ENCODE data around the gene RAB11FIP3.
"Not testable (repeated sequence)": the region's sequence is repeated elsewhere in the genome, so short reads cannot be mapped to it uniquely, and the experiment has no call there.

RAB11FIP3 gene

DNA sequence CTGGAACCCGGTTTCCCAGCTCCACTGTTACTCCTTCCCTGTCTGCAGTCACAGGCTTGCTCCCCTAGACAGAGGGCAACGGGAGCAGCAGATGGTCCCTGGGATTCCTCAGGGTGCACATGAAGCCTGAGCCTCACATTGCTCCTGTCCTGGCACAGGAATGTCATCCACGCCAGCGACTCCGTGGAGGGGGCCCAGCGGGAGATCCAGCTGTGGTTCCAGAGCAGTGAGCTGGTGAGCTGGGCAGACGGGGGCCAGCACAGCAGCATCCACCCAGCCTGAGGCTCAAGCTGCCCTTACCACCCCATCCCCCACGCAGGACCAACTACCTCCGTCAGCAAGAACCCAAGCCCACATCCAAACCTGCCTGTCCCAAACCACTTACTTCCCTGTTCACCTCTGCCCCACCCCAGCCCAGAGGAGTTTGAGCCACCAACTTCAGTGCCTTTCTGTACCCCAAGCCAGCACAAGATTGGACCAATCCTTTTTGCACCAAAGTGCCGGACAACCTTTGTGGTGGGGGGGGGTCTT, 25.3 kb upstream of the RAB11FIP3 start:
- Mint-ChIP-seq H3K4me3 (peak overlapping the region; percentile 83), H3K36me3 (ENCODE audit: low read depth) (peaks cover 3% of the 10 kb centered on the region), H3K27ac (peak overlapping the region; percentile 79), H3K9me3 (no peaks in the 10 kb centered on the region), H3K4me1 (ENCODE audit: low read depth) (peaks cover 17% of the 10 kb centered on the region), H3K27me3 (ENCODE audit: low read depth) (peaks cover 11% of the 10 kb centered on the region)

DNA sequence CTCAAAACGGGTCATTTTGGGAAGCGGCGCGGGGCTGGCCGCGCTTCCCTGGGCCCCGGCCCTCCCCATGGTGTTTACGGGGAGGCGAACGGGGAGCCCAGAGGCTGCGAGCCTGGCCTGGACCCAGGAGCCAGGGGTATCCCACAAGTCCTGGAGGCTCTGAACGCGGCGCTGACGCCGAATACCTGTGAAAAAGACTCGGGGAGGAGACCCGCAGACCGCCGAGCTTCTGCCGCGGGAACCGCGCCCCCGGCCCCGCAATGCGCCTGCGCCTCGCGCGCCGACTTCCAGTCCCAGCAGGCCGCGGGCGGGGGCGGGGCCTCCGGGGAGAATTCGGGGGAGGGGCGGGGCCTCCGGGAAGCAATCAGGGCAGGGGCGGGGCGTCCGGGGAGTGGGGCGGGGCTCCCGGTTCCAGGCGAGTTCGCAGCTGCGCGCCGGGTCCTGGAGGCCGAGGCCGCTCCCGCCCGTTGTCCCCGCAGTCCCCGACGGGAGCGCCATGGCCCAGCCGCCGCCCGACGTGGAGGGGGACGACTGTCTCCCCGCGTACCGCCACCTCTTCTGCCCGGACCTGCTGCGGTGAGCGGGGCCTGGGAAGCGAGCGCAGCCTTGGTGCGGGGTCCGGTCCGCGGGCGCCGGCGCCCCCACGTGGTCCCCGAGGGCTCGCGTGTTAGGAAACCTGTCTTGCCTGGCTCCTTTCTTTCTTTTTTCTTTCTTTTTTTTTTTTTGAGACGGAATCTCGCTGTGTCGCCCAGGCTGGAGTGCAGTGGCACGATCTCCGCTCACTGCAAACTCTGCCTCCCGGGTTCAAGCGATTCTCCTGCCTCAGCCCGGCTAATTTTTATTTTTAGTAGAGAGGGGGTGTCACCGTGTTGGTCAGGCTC, 23.7 kb upstream of the RAB11FIP3 start, which contains the start of gene DECR2:
TSS of gene DECR2 (plus strand) at position 418 of the 881 bp plus-strand sequence. CDS start at position 497, 79 bp downstream.
- Mint-ChIP-seq H3K9me3 (no peaks in the 10 kb centered on the region), H3K36me3 (ENCODE audit: low read depth) (peaks cover 2% of the 10 kb centered on the region), H3K4me1 (ENCODE audit: low read depth) (peaks cover 13% of the 10 kb centered on the region), H3K27me3 (ENCODE audit: low read depth) (peaks cover 1% of the 10 kb centered on the region), H3K27ac (peak within 1 kb of the TSS; percentile 79), H3K4me3 (peak within 1 kb of the TSS; percentile 85)

DNA sequence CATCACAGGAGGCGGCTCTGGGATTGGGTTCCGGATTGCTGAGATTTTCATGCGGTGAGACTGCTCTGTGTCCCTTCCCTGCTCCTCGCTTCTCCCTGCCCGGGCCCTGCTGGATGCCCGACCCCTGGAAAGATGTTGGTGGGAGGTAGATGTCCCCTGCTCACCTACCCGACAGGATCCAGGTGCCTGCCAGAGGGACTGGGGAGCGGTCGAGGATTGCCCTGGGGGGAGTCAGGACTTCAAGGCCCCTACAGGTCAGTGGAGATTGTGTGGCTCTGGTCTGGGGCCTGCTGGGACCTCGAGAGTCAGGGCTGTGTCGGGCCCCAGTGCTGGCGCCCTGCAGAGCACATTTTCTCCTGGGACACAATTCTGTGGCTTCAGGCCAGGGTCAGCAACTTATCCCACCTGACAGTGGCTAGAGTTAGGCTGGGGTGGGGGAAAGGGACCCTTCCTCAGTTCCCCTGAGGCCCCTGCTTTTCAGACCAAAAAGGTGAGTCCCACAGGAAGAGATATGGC, 20.4 kb upstream of the RAB11FIP3 start:
- Mint-ChIP-seq H3K4me3 (no peak overlapping the region), H3K36me3 (ENCODE audit: low read depth) (peaks cover 2% of the 10 kb centered on the region), H3K9me3 (no peaks in the 10 kb centered on the region), H3K4me1 (ENCODE audit: low read depth) (peaks cover 7% of the 10 kb centered on the region), H3K27ac (no peak overlapping the region), H3K27me3 (ENCODE audit: low read depth) (no peaks in the 10 kb centered on the region)

DNA sequence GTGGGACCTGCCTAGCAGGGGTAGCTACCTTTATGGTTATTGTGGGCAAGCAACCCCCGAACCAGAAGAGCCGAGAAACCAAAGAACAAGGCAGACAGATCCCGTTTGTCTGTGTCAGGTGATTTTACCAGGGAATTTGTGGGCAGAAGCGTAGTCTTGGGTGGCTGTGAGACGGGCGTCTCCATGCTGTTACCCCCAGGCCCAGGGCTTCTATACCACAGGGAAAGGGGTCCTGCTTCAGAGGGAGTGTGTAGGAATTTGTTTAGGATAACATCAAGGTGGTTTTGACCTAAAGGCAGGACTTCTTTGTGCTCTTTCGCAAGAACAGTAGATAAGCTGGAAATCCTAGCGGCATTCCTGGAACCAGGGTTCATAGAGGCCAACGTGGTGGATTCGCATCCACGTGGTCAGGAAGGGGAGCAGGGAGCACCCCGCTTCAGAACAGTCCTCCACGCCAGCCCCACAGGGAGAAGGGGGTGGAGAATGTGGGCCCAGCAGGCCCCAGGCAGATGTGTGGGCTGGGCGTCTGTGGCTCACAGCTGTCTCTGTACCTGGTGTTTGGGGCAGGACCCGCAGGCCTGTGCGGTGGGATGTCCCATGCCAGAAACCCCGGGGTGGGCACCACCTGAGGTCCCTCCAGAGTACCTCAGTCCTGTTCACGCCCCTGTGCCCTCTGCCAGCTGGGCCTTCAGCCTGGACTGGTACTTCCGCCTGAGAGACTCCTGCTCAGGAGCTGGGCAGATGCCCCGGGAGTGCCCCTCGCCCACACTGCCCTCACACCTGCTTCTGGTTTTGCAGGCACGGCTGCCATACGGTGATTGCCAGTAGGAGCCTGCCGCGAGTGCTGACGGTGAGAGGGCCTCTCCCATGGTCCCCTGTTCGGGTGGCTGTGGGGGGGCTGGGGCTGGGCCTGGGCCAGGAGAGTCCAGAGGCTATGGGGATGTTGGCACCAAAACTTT, 19.6 kb upstream of the RAB11FIP3 start:
- Mint-ChIP-seq H3K27ac (no peak overlapping the region), H3K4me3 (no peak overlapping the region), H3K27me3 (ENCODE audit: low read depth) (no peaks in the 10 kb centered on the region), H3K9me3 (no peaks in the 10 kb centered on the region), H3K4me1 (ENCODE audit: low read depth) (no peaks in the 10 kb centered on the region), H3K36me3 (ENCODE audit: low read depth) (no peaks in the 10 kb centered on the region)

DNA sequence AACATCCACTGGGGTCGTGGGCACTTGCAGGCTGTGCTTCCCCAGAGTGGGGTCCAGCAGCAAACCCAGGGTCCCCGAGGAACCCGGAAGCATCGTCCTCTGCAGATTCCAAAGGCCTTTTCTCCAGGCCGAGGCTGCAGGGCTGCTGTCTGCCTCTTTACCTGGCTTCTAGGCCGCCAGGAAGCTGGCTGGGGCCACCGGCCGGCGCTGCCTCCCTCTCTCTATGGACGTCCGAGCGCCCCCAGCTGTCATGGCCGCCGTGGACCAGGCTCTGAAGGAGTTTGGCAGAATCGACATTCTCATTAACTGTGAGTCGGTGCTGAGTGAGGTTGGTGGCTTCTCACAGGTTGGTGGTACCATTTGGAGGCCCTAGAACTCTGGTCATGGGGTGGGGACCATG, 18.2 kb upstream of the RAB11FIP3 start:
- Mint-ChIP-seq H3K4me3 (no peak overlapping the region), H3K36me3 (ENCODE audit: low read depth) (no peaks in the 10 kb centered on the region), H3K4me1 (ENCODE audit: low read depth) (no peaks in the 10 kb centered on the region), H3K9me3 (no peaks in the 10 kb centered on the region), H3K27me3 (ENCODE audit: low read depth) (no peaks in the 10 kb centered on the region), H3K27ac (no peak overlapping the region)

DNA sequence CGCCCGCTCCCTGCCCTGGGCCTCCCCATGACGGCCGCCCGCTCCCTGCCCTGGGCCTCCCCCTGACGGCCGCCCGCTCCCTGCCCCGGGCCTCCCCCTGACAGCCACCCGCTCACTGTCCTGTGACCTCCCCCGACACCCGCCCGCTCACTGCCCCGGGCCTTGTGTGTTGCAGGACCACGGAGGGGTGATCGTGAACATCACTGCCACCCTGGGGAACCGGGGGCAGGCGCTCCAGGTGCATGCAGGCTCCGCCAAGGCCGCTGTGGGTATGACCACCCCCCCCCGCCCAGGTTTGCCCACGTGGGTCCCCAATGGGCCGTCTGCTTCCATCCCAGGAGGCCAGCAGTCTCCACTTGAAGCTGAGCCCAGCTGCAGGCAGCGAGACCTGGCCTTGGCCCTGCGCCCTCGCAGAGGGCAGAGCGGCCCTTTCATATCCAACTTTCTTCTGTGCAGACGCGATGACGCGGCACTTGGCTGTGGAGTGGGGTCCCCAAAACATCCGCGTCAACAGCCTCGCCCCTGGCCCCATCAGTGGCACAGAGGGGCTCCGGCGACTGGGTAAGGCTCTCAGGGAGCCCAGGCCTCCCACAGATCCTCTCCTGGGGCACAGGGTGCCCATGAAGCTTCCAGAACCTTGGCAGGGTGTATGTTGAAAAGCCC, 14.8 kb upstream of the RAB11FIP3 start:
- Mint-ChIP-seq H3K9me3 (no peaks in the 10 kb centered on the region), H3K4me3 (no peak overlapping the region), H3K4me1 (ENCODE audit: low read depth) (no peaks in the 10 kb centered on the region), H3K27ac (no peak overlapping the region), H3K36me3 (ENCODE audit: low read depth) (no peaks in the 10 kb centered on the region), H3K27me3 (ENCODE audit: low read depth) (no peaks in the 10 kb centered on the region)

DNA sequence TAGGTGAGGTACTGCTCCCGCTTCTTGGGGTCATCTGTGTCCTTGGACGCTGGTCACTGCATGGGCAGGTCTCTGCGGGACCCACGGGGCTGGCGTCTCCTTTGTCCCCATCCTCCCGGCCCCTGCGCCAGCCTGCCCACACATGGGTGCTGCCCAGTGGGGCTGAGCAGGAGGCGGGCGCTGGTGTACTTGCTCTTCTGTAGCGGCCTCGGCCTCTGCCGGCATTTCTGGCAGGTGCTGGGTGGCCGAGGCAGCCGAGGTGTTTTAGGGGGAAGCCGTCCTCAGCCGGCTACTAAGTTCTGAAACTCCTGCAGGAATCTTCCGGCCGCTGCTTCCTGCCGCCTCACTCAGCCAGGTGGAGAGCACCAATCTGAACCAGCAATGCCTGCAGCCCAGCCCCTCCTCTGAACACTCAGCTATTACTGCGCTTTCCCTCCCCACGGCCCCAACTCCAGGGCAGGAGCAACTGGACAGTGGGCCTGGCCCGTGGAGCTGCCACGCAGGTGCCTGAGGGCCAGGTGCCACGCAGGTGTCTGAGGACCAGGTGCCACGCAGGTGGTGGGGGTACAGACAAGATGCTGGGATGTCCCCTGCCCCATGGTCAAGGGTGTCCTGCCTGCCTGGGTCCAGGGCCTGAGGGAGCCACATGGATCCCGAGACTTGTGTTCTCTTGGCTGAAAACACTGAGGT, 13.7 kb upstream of the RAB11FIP3 start:
- Mint-ChIP-seq H3K9me3 (no peaks in the 10 kb centered on the region), H3K36me3 (ENCODE audit: low read depth) (no peaks in the 10 kb centered on the region), H3K4me1 (ENCODE audit: low read depth) (no peaks in the 10 kb centered on the region), H3K4me3 (no peak overlapping the region), H3K27me3 (ENCODE audit: low read depth) (no peaks in the 10 kb centered on the region), H3K27ac (no peak overlapping the region)

DNA sequence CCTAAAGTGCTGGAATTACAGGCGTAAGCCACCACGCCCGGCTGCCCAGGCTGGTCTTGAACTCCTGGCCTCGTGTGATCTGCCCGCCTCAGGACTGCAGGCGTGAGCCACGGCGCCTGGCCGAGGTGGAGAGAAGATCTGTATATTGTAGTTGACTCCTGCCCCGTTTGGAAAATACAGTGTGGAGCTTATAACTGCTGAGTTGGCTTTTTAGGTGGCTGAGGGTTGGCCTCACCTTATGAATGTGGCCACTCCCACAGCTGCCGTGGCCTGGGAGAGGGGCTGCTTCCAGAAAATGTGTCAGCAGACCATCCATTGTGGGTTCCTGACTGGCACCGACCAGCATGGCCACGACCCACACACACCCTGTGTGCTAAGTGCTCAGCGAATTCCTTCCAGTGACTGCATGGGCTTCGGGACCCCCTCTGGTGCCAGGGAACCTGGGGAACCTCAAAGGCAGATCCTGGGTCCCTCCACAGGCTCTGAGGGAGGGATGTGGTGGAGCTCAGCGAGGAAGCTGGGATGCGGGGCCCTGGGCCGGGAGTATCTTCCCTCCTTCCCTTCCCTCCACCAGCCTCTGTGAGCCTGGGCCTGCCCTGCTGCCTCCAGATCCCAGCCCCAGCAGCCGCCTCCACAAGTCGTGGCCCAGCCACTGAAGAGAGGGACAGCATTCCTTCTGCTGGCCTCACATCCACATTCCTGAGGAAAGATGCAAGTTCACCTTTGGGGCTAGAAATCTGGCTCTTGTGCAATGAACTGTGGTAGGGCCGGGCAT, 10.9 kb upstream of the RAB11FIP3 start:
- Mint-ChIP-seq H3K4me3 (no peak overlapping the region), H3K4me1 (ENCODE audit: low read depth) (no peaks in the 10 kb centered on the region), H3K36me3 (ENCODE audit: low read depth) (no peaks in the 10 kb centered on the region), H3K27ac (no peak overlapping the region), H3K27me3 (ENCODE audit: low read depth) (no peaks in the 10 kb centered on the region), H3K9me3 (no peaks in the 10 kb centered on the region)

DNA sequence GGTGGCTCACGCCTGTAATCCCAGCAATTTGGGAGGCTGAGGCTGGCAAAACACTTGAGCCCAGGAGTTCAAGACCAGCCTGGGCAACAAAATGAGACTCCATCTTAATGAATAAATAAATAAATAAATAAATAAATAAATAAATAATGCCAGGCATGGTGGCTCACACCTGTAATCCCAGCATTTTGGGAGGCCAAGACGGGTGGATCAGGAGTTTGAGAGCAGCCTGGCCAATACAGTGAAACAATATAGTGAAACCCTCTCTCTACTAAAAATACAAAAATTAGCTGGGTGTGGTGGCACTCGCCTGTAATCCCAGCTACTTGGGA, 10.3 kb upstream of the RAB11FIP3 start:
- H3K36me3 Mint-ChIP-seq (ENCODE audit: low read depth); H3K4me3 Mint-ChIP-seq: not testable (repeated sequence)

DNA sequence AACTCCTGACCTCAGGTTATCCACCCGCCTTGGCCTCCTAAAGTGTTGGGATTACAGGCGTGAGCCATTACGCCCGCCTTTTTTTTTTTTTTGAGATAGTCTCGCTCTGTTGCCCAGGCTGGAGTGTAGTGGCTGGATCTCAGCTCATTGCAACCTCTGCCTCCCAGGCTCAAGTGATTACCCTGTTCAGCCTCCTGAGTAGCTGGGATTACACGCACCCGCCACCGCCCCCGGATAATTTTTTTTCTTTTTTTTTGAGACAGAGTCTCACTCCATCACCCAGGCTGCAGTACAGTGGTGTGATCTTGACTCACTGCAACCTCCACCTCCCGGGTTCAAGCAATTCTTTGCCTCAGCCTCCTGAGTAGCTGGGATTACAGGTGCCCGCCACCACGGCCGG, 3.3 kb upstream of the RAB11FIP3 start:
- H3K4me3 Mint-ChIP-seq; H3K36me3 Mint-ChIP-seq (ENCODE audit: low read depth); H3K4me1 Mint-ChIP-seq (ENCODE audit: low read depth); H3K9me3 Mint-ChIP-seq; H3K27ac Mint-ChIP-seq: not testable (repeated sequence)
- H3K27me3 Mint-ChIP-seq (ENCODE audit: low read depth): peaks cover 23% of the 10 kb centered on the region

More for the DNA sequence above, 10.3 kb upstream of the RAB11FIP3 start:
- H3K27ac Mint-ChIP-seq; H3K4me1 Mint-ChIP-seq (ENCODE audit: low read depth); H3K27me3 Mint-ChIP-seq (ENCODE audit: low read depth); H3K9me3 Mint-ChIP-seq: not testable (repeated sequence)

DNA sequence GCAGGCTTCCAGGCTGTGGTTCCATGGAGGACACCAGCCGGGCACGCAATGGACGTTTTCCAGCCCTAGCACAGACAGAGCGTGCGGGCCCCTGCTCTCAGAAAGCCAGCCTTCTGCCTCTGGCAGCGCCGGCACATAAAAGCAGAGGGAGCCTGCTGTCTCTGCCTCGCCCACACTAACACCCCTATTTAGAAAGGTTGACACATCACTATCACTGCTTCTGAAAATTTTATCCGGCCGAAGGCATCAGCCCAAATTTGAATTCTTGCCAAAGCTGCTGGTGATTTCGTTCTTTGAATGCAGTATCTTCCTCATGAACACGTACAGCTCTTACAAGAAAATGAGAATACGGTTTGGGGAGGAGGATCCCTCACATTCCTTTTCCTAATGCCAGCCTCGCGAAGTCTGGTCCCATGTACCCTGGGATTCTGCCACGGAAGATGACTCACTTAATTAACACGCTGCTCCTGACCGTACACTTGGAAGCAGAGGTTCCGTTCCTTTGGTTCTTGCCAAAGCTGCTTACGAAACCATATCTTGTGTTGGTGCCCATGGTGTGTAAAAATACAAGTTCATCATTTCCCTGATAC, 1.3 kb upstream of the RAB11FIP3 start:
- Mint-ChIP-seq H3K27me3 (ENCODE audit: low read depth) (peaks cover 24% of the 10 kb centered on the region), H3K27ac (no peak overlapping the region), H3K9me3 (no peaks in the 10 kb centered on the region), H3K36me3 (ENCODE audit: low read depth) (peaks cover 3% of the 10 kb centered on the region), H3K4me1 (ENCODE audit: low read depth) (peaks cover 21% of the 10 kb centered on the region), H3K4me3 (peak overlapping the region; percentile 46)

DNA sequence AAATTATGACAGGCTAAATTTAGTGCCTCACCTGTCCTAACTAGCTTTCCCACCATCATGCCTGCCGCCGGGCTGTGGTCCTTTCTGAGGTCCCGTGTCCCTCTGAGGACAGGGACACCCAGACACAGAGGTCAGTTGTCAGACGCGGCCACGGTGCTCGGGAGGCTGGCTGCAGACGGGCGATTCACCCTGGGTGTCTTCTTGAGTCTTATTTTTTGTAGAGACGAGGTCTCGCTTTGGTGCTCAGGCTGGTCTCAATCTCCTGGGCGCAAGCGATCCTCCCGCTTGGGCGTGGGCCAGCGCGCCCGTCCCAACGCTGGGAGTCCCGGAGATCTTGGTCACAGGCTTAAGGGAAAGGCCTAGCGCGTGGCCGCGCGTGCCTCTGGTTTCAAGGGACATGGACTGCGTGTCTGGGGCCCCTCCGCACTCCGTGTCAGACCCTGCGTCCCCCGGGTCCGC, 797 bp upstream of the RAB11FIP3 start:
- Mint-ChIP-seq H3K27ac (no peak overlapping the region), H3K4me1 (ENCODE audit: low read depth) (peaks cover 21% of the 10 kb centered on the region), H3K36me3 (ENCODE audit: low read depth) (peaks cover 3% of the 10 kb centered on the region), H3K27me3 (ENCODE audit: low read depth) (peaks cover 24% of the 10 kb centered on the region), H3K4me3 (peak overlapping the region; percentile 46), H3K9me3 (no peaks in the 10 kb centered on the region)

DNA sequence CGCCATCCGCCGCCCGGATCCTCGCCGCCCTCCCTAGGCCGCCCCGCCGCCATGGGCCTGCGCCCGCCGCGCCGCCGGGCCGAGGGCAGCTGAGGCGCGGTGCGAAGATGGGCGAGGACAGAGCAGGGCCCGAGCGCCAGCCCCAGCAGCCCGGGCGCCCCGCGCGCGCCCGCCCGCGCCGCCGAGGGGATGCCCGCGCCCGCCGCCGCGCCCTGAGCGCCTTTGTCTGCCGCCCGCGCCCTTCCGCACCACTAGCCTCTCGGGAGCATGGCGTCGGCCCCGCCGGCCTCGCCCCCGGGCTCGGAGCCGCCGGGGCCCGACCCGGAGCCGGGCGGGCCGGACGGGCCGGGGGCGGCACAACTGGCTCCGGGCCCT, 278 bp downstream of the RAB11FIP3 start:
- H3K36me3 Mint-ChIP-seq (ENCODE audit: low read depth): peaks cover 3% of the 10 kb centered on the region
- peak overlapping the region; percentile 87 for H3K4me3 Mint-ChIP-seq
- H3K9me3 Mint-ChIP-seq: no peaks in the 10 kb centered on the region
- H3K27ac Mint-ChIP-seq: no peak overlapping the region
- peaks cover 22% of the 10 kb centered on the region for H3K27me3 Mint-ChIP-seq (ENCODE audit: low read depth)
- peaks cover 21% of the 10 kb centered on the region for H3K4me1 Mint-ChIP-seq (ENCODE audit: low read depth)

All from T-helper 1 cell treated with Interleukin-12 subunit alpha and Interleukin-12 subunit beta and Interleukin-4 antibody, amounts not matched to agents 30 μg/mL and 1 μg/mL, for 36 hours (primary cell).